ENCODE results near the gene ARHGDIG. TPM values are rescaled to one million over a fixed set of nuclear protein-coding genes. Genes with fewer than 3 reads are reported as not detected.

ARHGDIG gene
- total RNA-seq, 1 experiment from 2014 or later, result not detected

DNA sequence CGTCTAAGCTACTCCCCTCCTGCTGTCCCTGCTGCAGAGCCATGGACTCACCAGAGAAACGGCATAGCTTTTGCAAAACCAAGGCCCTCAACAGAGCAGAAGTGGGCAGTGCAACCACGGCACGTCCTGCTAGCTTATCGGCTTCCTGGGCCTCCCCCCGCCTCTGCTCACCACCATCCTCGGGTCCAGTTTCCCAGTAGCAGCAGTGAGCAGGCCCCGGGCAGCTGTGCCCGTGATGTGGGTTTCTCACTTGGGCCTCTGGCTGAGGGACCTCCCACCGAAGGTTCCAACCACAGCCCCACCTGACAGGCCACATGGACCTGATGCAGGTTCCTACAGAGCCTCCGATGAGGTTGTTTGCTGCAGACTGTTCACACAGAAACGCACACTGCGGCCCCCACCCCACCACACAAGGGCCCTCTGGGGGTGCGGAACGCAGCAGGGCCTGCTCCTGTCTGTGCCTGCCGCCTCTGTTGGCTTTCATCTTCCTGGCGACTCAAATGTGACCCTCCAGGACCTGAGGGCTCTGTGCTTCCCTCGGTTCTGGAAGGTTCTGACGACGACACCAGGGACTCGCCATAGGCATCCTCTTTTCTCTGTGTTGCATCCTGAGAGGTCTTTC is 27.4 kb downstream of the ARHGDIG start:
- Histone ChIP-seq H3K27ac (no peak overlapping the region), H3K4me3 (no peak overlapping the region), H3K36me3 (peaks cover 21% of the 10 kb centered on the region), H3K27me3 (replicated peaks) (no peaks in the 10 kb centered on the region), H3K4me1 (replicated peaks) (no peaks in the 10 kb centered on the region), H3K9me3 (replicated peaks) (no peaks in the 10 kb centered on the region)
- DNase-seq (ENCODE audit: low read depth in 1 of 2, low spot score in 2 of 2), result no peak

- Histone ChIP-seq H3K27ac (no peak overlapping the region), H3K27me3 (replicated peaks) (no peaks in the 10 kb centered on the region), H3K4me1 (replicated peaks) (no peaks in the 10 kb centered on the region), H3K36me3 (peaks cover 26% of the 10 kb centered on the region), H3K4me3 (no peak overlapping the region), H3K9me3 (replicated peaks) (no peaks in the 10 kb centered on the region)
- no peak for DNase-seq (ENCODE audit: low read depth in 1 of 2, low spot score in 2 of 2)
Observed at GRCh38 chr16:309476-309875, 29.1 kb downstream of the ARHGDIG start.

- no peaks in the 10 kb centered on the region for H3K27me3 ChIP-seq (replicated peaks)
- H3K27ac ChIP-seq, result no peak overlapping the region
- DNase-seq (ENCODE audit: low read depth in 1 of 2, low spot score in 2 of 2), result no peak
- no peaks in the 10 kb centered on the region for H3K9me3 ChIP-seq (replicated peaks)
- no peaks in the 10 kb centered on the region for H3K4me1 ChIP-seq (replicated peaks)
- no peak overlapping the region for H3K4me3 ChIP-seq
- peaks cover 23% of the 10 kb centered on the region for H3K36me3 ChIP-seq
Observed at GRCh38 chr16:311725-312124, 31.3 kb downstream of the ARHGDIG start.

GRCh38 chr16:314351-314750 is 34.0 kb downstream of the ARHGDIG start:
- H3K4me1 ChIP-seq (replicated peaks), result no peaks in the 10 kb centered on the region

GRCh38 chr16:314795-315299 is 34.5 kb downstream of the ARHGDIG start:
- Histone ChIP-seq H3K27me3 (replicated peaks) (no peaks in the 10 kb centered on the region), H3K9me3 (replicated peaks) (no peaks in the 10 kb centered on the region), H3K4me1 (replicated peaks) (no peaks in the 10 kb centered on the region), H3K4me3 (no peak overlapping the region), H3K36me3 (peaks cover 11% of the 10 kb centered on the region; the same call in 1 of the 2 replicates), H3K27ac (no peak overlapping the region)
- DNase-seq (ENCODE audit: low read depth in 1 of 2, low spot score in 2 of 2), result no peak

More at GRCh38 chr16:314351-314750, 34.0 kb downstream of the ARHGDIG start:
- no peak overlapping the region for H3K4me3 ChIP-seq
- no peak for DNase-seq (ENCODE audit: low read depth in 1 of 2, low spot score in 2 of 2)
- H3K27me3 ChIP-seq (replicated peaks), result no peaks in the 10 kb centered on the region
- peaks cover 15% of the 10 kb centered on the region; the same call in 1 of the 2 replicates for H3K36me3 ChIP-seq
- no peak overlapping the region for H3K27ac ChIP-seq
- no peaks in the 10 kb centered on the region for H3K9me3 ChIP-seq (replicated peaks)

GRCh38 chr16:316741-317464 is 36.5 kb downstream of the ARHGDIG start:
- Histone ChIP-seq H3K36me3 (peaks cover 9% of the 10 kb centered on the region; the same call in 1 of the 2 replicates), H3K27ac (no peak overlapping the region), H3K4me3 (no peak overlapping the region), H3K27me3 (replicated peaks) (no peaks in the 10 kb centered on the region), H3K9me3 (replicated peaks) (no peaks in the 10 kb centered on the region), H3K4me1 (replicated peaks) (no peaks in the 10 kb centered on the region)
- DNase-seq (ENCODE audit: low read depth in 1 of 2, low spot score in 2 of 2), result no peak

GRCh38 chr16:317583-317982 is 37.2 kb downstream of the ARHGDIG start:
- Histone ChIP-seq H3K27ac (no peak overlapping the region), H3K27me3 (replicated peaks) (no peaks in the 10 kb centered on the region), H3K4me3 (no peak overlapping the region), H3K4me1 (replicated peaks) (no peaks in the 10 kb centered on the region), H3K9me3 (replicated peaks) (no peaks in the 10 kb centered on the region), H3K36me3 (peaks cover 12% of the 10 kb centered on the region; the same call in 1 of the 2 replicates)
- no peak for DNase-seq (ENCODE audit: low read depth in 1 of 2, low spot score in 2 of 2)

- H3K36me3 ChIP-seq, result peaks cover 10% of the 10 kb centered on the region; the same call in 1 of the 2 replicates
- no peaks in the 10 kb centered on the region for H3K27me3 ChIP-seq (replicated peaks)
- DNase-seq (ENCODE audit: low read depth in 1 of 2, low spot score in 2 of 2), result no peak
- no peaks in the 10 kb centered on the region for H3K9me3 ChIP-seq (replicated peaks)
- no peak overlapping the region for H3K4me3 ChIP-seq
- H3K4me1 ChIP-seq (replicated peaks), result no peaks in the 10 kb centered on the region
- H3K27ac ChIP-seq, result no peak overlapping the region
Observed at GRCh38 chr16:318628-319027, 38.2 kb downstream of the ARHGDIG start.

DNA sequence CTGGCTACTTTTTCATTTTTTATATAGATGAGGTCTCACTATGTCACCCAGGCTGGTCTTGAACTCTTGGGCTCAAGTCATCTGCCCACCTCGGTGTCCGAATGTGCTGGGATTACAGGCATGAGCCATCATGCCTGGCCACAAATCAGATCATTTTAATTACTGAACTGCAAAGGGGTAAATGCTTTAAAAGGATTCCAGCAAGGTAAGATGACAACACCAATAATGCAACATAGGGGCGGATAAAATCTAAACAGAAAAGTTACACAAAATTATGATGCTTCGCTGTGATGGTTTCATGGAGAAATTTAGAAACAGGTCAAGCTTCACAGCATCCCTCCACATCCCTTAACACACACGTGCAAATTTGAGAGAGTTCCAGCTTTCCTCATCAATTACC is 39.8 kb downstream of the ARHGDIG start:
- DNase-seq (ENCODE audit: low read depth in 1 of 2, low spot score in 2 of 2), result no peak
- Histone ChIP-seq H3K4me1 (replicated peaks) (no peaks in the 10 kb centered on the region), H3K27ac (no peak overlapping the region), H3K9me3 (replicated peaks) (no peaks in the 10 kb centered on the region), H3K4me3 (no peak overlapping the region), H3K36me3 (0 out of 2 replicates have a peak, but pooled peaks cover 3% of the 10 kb centered on the region), H3K27me3 (replicated peaks) (no peaks in the 10 kb centered on the region)

DNA sequence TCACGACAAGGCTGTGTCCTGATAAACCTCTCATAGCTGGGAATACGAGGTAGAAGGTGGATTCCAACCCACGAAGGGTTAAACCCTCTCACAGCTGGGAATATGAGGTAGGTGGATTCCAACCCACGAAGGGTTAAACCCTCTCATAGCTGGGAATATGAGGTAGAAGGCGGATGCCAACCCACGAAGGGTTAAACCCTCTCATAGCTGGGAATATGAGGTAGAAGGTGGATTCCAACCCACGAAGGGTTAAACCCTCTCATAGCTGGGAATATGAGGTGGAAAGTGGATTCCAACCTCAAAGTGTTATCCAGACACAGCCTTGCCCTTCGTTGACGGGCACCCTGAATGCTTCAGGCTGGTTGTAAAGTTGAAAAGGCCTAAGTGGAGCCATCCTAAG is 41.1 kb downstream of the ARHGDIG start:
- no peaks in the 10 kb centered on the region for H3K4me1 ChIP-seq (replicated peaks)
- no peaks in the 10 kb centered on the region for H3K27me3 ChIP-seq (replicated peaks)
- no peak overlapping the region for H3K4me3 ChIP-seq
- H3K36me3 ChIP-seq, result 0 out of 2 replicates have a peak, but pooled peaks cover 3% of the 10 kb centered on the region
- no peak for DNase-seq (ENCODE audit: low read depth in 1 of 2, low spot score in 2 of 2)
- H3K9me3 ChIP-seq (replicated peaks), result no peaks in the 10 kb centered on the region
- no peak overlapping the region for H3K27ac ChIP-seq

DNA sequence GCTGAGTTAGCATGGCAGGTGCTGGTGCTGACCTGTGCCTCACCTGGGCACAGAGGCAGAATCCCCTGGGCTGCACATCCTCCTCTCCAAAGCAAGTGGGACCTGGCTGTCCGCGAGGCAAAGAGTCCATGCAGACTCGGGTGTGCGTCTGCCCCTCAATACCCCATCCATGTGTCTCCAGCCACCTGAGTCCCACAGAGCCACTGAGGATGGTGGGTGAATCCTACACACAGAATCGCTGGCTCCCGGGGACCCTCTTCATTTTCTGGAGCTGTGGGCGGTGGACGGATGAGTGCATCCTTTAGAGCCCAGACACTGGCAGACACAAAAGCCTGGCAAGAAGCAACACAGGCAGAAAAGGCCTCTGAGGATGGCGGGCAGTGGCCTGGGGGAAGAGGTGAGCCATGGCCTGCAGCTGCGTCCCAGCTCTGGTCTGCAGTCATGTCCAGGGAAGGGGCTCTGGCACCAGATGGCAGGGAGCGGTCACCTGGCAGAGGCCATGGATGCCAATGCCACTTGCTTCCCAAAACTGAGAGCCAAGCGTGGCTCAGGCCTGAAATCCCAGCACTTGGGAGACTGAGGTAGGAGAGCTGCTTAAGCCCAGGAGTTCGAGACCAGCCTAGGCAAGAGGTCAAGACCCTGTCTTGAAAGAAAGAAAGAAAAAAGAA is 42.2 kb downstream of the ARHGDIG start:
- Histone ChIP-seq H3K4me1 (replicated peaks) (peaks cover 10% of the 10 kb centered on the region), H3K36me3 (0 out of 2 replicates have a peak, but pooled peaks cover 3% of the 10 kb centered on the region), H3K27ac (no peak overlapping the region), H3K27me3 (replicated peaks) (no peaks in the 10 kb centered on the region), H3K4me3 (no peak overlapping the region), H3K9me3 (replicated peaks) (no peaks in the 10 kb centered on the region)
- DNase-seq (ENCODE audit: low read depth in 1 of 2, low spot score in 2 of 2), result no peak

DNA sequence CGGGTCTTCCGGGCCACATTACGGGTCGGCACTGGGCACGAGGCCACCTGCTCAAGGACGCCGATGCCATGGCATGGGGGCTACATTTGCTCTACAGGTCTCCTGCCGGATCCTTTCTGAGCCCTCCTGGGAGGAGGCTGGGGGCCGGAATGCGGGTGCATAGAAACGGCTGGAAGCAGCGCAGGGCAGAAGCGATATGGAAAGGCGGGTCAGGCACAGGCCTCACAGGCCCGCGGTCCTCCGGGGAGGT is 43.7 kb downstream of the ARHGDIG start:
- Histone ChIP-seq H3K27ac (no peak overlapping the region), H3K27me3 (replicated peaks) (no peaks in the 10 kb centered on the region), H3K4me3 (no peak overlapping the region), H3K36me3 (0 out of 2 replicates have a peak, but pooled peaks cover 3% of the 10 kb centered on the region), H3K4me1 (replicated peaks) (peaks cover 18% of the 10 kb centered on the region), H3K9me3 (replicated peaks) (no peaks in the 10 kb centered on the region)
- DNase-seq (ENCODE audit: low read depth in 1 of 2, low spot score in 2 of 2), result no peak

GRCh38 chr16:324451-325334 is 44.3 kb downstream of the ARHGDIG start:
- DNase-seq (ENCODE audit: low read depth in 1 of 2, low spot score in 2 of 2), result no peak
- Histone ChIP-seq H3K36me3 (0 out of 2 replicates have a peak, but pooled peaks cover 3% of the 10 kb centered on the region), H3K4me1 (replicated peaks) (peaks cover 18% of the 10 kb centered on the region), H3K4me3 (no peak overlapping the region), H3K9me3 (replicated peaks) (no peaks in the 10 kb centered on the region), H3K27ac (no peak overlapping the region), H3K27me3 (replicated peaks) (no peaks in the 10 kb centered on the region)

All from SJSA1 (cell line).